HepG2 (cell line): Measurements from ENCODE around the gene NOTO.
A peak's percentile ranks its signal among the peaks of the same experiment; 100 is the strongest.

Experiments used
- BCLAF1 ChIP-seq: fragments of 450-650 bp; IDR thresholded peaks from 2 replicates; pipeline ENCODE4 v1.6.1; 2017; ENCODE audit warnings: mild to moderate bottlenecking
- BRCA1 ChIP-seq: sonication (generic); formaldehyde crosslinking; IDR thresholded peaks from 2 replicates; pipeline ENCODE4 v1.4.0; 2020; ENCODE audit warnings: missing genetic modification reagents
- CTCF ChIP-seq: sonication (generic); formaldehyde crosslinking; IDR thresholded peaks from 2 replicates; pipeline ENCODE4 v1.5.0; 2020; ENCODE audit warnings: mild to moderate bottlenecking, missing genetic modification reagents, moderate library complexity
- DDIT3 ChIP-seq: sonication (generic); formaldehyde crosslinking; IDR thresholded peaks from 2 replicates; pipeline ENCODE4 v1.4.0; 2020; ENCODE audit warnings: mild to moderate bottlenecking, missing genetic modification reagents
- ELK4 ChIP-seq: sonication (generic); formaldehyde crosslinking; IDR thresholded peaks from 2 replicates; pipeline ENCODE4 v1.9.0; 2021; ENCODE audit warnings: missing genetic modification reagents, borderline replicate concordance
- SMC3 ChIP-seq: IDR thresholded peaks from 2 replicates; pipeline ENCODE4 v1.6.1; 2011; ENCODE audit warnings: low read length, improper control_type of control experiment
- ZBTB26 ChIP-seq: IDR thresholded peaks from 2 replicates; pipeline ENCODE4 v1.6.1; 2016; ENCODE audit warnings: missing compliant biosample characterization, missing genetic modification reagents, borderline replicate concordance

GRCh38 chr2:73210019-73210418 lies 7.6 kb downstream of the NOTO start:
- TF ChIP-seq BCLAF1 = no peak
- TF ChIP-seq CTCF (CRISPR knock-in tag) = no peak
- 0 out of 2 replicates have a peak, but pooled peaks have one; percentile 34 for TF ChIP-seq ZBTB26 (CRISPR knock-in tag)
- TF ChIP-seq DDIT3 (CRISPR knock-in tag) = no peak
- TF ChIP-seq BRCA1 (CRISPR knock-in tag) = no peak
- no peak for TF ChIP-seq ELK4
- TF ChIP-seq SMC3 = no peak
